Neural crest cell (in vitro differentiated cells): ENCODE results near the gene IRS2. TPM values are rescaled to one million over a fixed set of nuclear protein-coding genes. Genes with fewer than 3 reads are reported as not detected.

Source experiments
- DNase-seq: peaks from one replicate; pipeline ENCODE4 v3.0.0; 2021; ENCODE audit warnings: low read depth, mixed read lengths, low spot score
- H3K27ac Mint-ChIP-seq: one replicate; pipeline ENCODE4 v1.8.0; 2021; ENCODE audit warnings: mild to moderate bottlenecking, mixed read lengths; ENCODE audit not compliant: unreplicated experiment
- H3K27me3 Mint-ChIP-seq: 2 replicates; pipeline ENCODE4 v1.8.0; 2021; ENCODE audit warnings: low read depth, mild to moderate bottlenecking, mixed read lengths
- H3K36me3 Mint-ChIP-seq: 2 replicates; pipeline ENCODE4 v1.8.0; 2021; ENCODE audit warnings: low read depth, mild to moderate bottlenecking, mixed read lengths
- H3K4me1 Mint-ChIP-seq: 2 replicates; pipeline ENCODE4 v1.8.0; 2021; ENCODE audit warnings: mixed read lengths
- H3K4me3 Mint-ChIP-seq: one replicate; pipeline ENCODE4 v1.8.0; 2021; ENCODE audit warnings: mild to moderate bottlenecking, mixed read lengths
- H3K9me3 Mint-ChIP-seq: 2 replicates; pipeline ENCODE4 v1.8.0; 2021; ENCODE audit warnings: mixed read lengths
- total RNA-seq: library from RNA; stranded (reverse); gene quantifications from 2 replicates; pipeline ENCODE4 v1.2.1, GENCODE V29; 2021
- TF ChIP-seq, protein P1 (sequence below): fragments of 200-600 bp; sonication (generic); conservative IDR thresholded peaks from 2 replicates; pipeline ENCODE4 v1.5.0; 2021; ENCODE audit warnings: antibody characterized with exemption, mild to moderate bottlenecking

Gene IRS2
- total RNA-seq, 1 donor from 2014 or later: 7.0 TPM

- H3K27ac Mint-ChIP-seq: no peak overlapping the region
- no peak overlapping the region for H3K4me3 Mint-ChIP-seq
- peaks cover 30% of the 10 kb centered on the region for H3K4me1 Mint-ChIP-seq
- no peaks in the 10 kb centered on the region for H3K9me3 Mint-ChIP-seq
- H3K27me3 Mint-ChIP-seq: no peaks in the 10 kb centered on the region
- no peak for DNase-seq
- TF ChIP-seq, protein P1, sequence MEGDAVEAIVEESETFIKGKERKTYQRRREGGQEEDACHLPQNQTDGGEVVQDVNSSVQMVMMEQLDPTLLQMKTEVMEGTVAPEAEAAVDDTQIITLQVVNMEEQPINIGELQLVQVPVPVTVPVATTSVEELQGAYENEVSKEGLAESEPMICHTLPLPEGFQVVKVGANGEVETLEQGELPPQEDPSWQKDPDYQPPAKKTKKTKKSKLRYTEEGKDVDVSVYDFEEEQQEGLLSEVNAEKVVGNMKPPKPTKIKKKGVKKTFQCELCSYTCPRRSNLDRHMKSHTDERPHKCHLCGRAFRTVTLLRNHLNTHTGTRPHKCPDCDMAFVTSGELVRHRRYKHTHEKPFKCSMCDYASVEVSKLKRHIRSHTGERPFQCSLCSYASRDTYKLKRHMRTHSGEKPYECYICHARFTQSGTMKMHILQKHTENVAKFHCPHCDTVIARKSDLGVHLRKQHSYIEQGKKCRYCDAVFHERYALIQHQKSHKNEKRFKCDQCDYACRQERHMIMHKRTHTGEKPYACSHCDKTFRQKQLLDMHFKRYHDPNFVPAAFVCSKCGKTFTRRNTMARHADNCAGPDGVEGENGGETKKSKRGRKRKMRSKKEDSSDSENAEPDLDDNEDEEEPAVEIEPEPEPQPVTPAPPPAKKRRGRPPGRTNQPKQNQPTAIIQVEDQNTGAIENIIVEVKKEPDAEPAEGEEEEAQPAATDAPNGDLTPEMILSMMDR: no peak
- no peaks in the 10 kb centered on the region for H3K36me3 Mint-ChIP-seq
Measured at GRCh38 chr13:109759609-109760008, 26.8 kb downstream of the IRS2 start.

DNA sequence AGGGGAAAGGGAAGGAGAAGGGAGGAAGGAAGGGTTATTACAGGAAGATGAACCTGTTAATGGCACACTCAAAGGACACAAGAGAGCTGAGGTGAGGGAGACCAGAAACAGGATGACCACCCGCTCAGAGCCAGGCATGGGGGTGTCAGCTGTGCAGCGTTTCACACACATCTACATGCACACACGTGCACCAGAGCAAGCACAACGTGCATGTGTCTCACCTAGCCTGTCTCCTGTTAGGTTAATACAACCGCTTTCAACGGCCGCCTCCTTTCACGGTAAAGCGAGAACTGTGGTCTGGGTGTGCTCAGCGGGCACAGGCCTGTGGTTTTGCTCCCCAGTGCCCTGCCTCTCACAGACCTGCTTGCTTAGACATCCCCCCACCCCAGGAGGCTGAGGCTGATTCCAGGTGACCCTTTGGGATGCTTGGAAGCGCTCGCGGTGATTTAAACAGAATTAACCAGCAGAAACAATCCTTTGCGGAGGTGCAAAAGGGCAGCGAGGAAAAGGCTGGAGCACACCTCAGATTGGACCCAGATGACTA is 27.4 kb downstream of the IRS2 start:
- Mint-ChIP-seq H3K27ac (no peak overlapping the region), H3K27me3 (no peaks in the 10 kb centered on the region), H3K4me1 (peaks cover 25% of the 10 kb centered on the region), H3K9me3 (no peaks in the 10 kb centered on the region), H3K4me3 (no peak overlapping the region), H3K36me3 (no peaks in the 10 kb centered on the region)
- no peak for DNase-seq
- TF ChIP-seq, protein P1: no peak

- DNase-seq: no peak
- Mint-ChIP-seq H3K27me3 (no peaks in the 10 kb centered on the region), H3K4me3 (no peak overlapping the region), H3K27ac (no peak overlapping the region), H3K9me3 (no peaks in the 10 kb centered on the region), H3K4me1 (peaks cover 18% of the 10 kb centered on the region), H3K36me3 (peaks cover 9% of the 10 kb centered on the region)
- TF ChIP-seq, protein P1: no peak
Measured at GRCh38 chr13:109756778-109757177, 29.6 kb downstream of the IRS2 start.

GRCh38 chr13:109755997-109756396 is 30.4 kb downstream of the IRS2 start:
- Mint-ChIP-seq H3K4me3 (no peak overlapping the region), H3K27me3 (no peaks in the 10 kb centered on the region), H3K36me3 (peaks cover 12% of the 10 kb centered on the region), H3K9me3 (peaks cover 3% of the 10 kb centered on the region), H3K27ac (no peak overlapping the region), H3K4me1 (peaks cover 23% of the 10 kb centered on the region)
- DNase-seq: no peak
- TF ChIP-seq, protein P1: no peak

DNA sequence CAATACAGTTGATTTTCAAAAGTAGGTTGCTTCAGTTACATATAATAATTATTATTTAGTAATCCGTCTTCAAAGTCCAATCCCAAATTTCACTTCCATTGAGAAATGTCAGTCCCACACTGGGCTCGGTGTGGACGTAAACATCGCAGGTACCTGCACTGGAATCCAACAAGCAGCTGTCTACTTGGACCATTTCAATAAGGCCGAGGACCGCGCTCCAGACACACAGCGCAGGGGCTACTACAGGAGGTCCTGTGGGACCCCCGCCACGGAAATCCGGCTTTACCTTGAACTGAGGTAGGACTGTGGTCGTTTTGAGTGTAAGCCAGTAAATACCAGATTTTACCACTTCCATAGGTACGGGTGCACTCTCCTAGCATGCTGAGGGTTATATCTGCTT is 30.8 kb downstream of the IRS2 start:
- H3K9me3 Mint-ChIP-seq: peaks cover 4% of the 10 kb centered on the region
- TF ChIP-seq, protein P1: no peak
- H3K4me3 Mint-ChIP-seq: no peak overlapping the region
- peaks cover 26% of the 10 kb centered on the region for H3K4me1 Mint-ChIP-seq
- no peak for DNase-seq
- peaks cover 13% of the 10 kb centered on the region for H3K36me3 Mint-ChIP-seq
- no peak overlapping the region for H3K27ac Mint-ChIP-seq
- H3K27me3 Mint-ChIP-seq: no peaks in the 10 kb centered on the region
